Glutamatergic neuron (in vitro differentiated cells): ENCODE measurements around the gene KLHL2. TPM values are rescaled to one million over a fixed set of nuclear protein-coding genes. Genes with fewer than 3 reads are reported as not detected.

Source experiments
- DNase-seq: peaks from one replicate; pipeline ENCODE4 v3.0.0; 2022
- H3K27ac Mint-ChIP-seq: one replicate; pipeline ENCODE4 v1.8.0; 2020; ENCODE audit warnings: mild to moderate bottlenecking, mixed read lengths, inconsistent platforms; ENCODE audit not compliant: unreplicated experiment
- H3K27me3 Mint-ChIP-seq: one replicate; pipeline ENCODE4 v1.8.0; 2020; ENCODE audit warnings: mild to moderate bottlenecking, moderate library complexity, mixed read lengths, inconsistent platforms; ENCODE audit not compliant: unreplicated experiment
- H3K36me3 Mint-ChIP-seq: one replicate; pipeline ENCODE4 v1.8.0; 2020; ENCODE audit warnings: mild to moderate bottlenecking, mixed read lengths, inconsistent platforms; ENCODE audit not compliant: unreplicated experiment
- H3K4me1 Mint-ChIP-seq: one replicate; pipeline ENCODE4 v1.8.0; 2020; ENCODE audit warnings: mild to moderate bottlenecking, low read depth, mixed read lengths, inconsistent platforms; ENCODE audit not compliant: unreplicated experiment
- H3K4me3 Mint-ChIP-seq: one replicate; pipeline ENCODE4 v1.8.0; 2020; ENCODE audit warnings: mild to moderate bottlenecking, mixed read lengths, inconsistent platforms; ENCODE audit not compliant: unreplicated experiment
- H3K9me3 Mint-ChIP-seq: one replicate; pipeline ENCODE4 v1.8.0; 2020; ENCODE audit warnings: mild to moderate bottlenecking, moderate library complexity, mixed read lengths, inconsistent platforms; ENCODE audit not compliant: unreplicated experiment
- CTCF ChIP-seq: fragments of 200-600 bp; sonication (generic); IDR thresholded peaks from one replicate; pipeline ENCODE4 v1.5.0; 2021; ENCODE audit not compliant: partially characterized antibody, unreplicated experiment
- total RNA-seq: library from RNA; stranded (reverse); fragmentation: NEBNext Ultra II Directional; extraction: Animal tissue kit (Norgen Biotek cat#: 25700); gene quantifications from one replicate; pipeline ENCODE4 v1.2.1, GENCODE V29; 2021; ENCODE audit not compliant: unreplicated experiment

KLHL2 gene
- total RNA-seq, 1 donor from 2014 or later = 19.7 TPM

DNA sequence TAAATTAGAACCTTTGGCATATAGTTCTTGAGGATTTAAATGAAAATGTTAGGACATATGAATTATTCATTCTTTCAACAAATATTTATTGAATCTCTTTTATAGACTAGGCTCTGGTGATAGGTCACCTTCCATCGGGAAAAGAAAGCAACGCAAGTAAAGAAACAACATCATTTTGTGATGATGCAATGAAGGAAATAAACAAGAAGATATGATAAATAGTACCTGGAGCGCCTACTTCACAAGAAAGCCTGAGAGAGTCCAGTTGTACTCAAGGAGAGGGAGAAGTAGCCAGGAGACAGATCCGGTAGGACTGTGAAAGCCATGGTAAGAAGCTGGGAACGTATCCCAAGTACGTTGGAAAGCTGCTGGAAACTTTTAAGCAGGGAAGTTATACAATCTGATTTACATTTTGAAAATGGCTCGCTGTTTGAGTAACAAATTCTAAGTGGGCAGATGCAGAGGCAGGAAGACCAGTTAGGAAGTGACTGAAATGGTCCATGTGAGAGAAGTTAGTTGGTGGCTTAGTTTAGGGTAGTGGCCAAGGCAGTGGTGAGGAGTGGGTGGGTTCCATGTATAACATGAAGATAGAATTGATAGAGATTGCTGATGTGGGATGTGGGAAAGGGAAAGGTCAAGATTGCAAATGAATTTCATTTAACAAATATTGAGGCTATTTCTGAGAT, 153.8 kb downstream of the KLHL2 start:
- no peak for TF ChIP-seq CTCF
- no peak overlapping the region for H3K27ac Mint-ChIP-seq

GRCh38 chr4:165361810-165362209, 154.4 kb downstream of the KLHL2 start:
- Mint-ChIP-seq H3K4me1 (peaks cover 12% of the 10 kb centered on the region), H3K36me3 (no peaks in the 10 kb centered on the region), H3K4me3 (no peak overlapping the region), H3K9me3 (no peaks in the 10 kb centered on the region), H3K27me3 (no peaks in the 10 kb centered on the region), H3K27ac (no peak overlapping the region)
- DNase-seq = no peak
- no peak for TF ChIP-seq CTCF

More for the DNA sequence above, 153.8 kb downstream of the KLHL2 start:
- DNase-seq = no peak
- Mint-ChIP-seq H3K4me3 (no peak overlapping the region), H3K4me1 (peaks cover 12% of the 10 kb centered on the region), H3K36me3 (no peaks in the 10 kb centered on the region), H3K9me3 (no peaks in the 10 kb centered on the region), H3K27me3 (no peaks in the 10 kb centered on the region)

GRCh38 chr4:165364452-165365080, 157.2 kb downstream of the KLHL2 start:
- no peak for TF ChIP-seq CTCF
- H3K9me3 Mint-ChIP-seq = no peaks in the 10 kb centered on the region
- no peaks in the 10 kb centered on the region for H3K36me3 Mint-ChIP-seq
- no peak overlapping the region for H3K4me3 Mint-ChIP-seq
- no peak for DNase-seq
- H3K27me3 Mint-ChIP-seq = no peaks in the 10 kb centered on the region
- H3K4me1 Mint-ChIP-seq = no peaks in the 10 kb centered on the region
- no peak overlapping the region for H3K27ac Mint-ChIP-seq

- Mint-ChIP-seq H3K27me3 (no peaks in the 10 kb centered on the region), H3K4me1 (no peaks in the 10 kb centered on the region), H3K27ac (no peak overlapping the region), H3K4me3 (no peak overlapping the region), H3K9me3 (no peaks in the 10 kb centered on the region), H3K36me3 (no peaks in the 10 kb centered on the region)
- DNase-seq = no peak
- no peak for TF ChIP-seq CTCF
Measured at GRCh38 chr4:165367040-165367439, 159.7 kb downstream of the KLHL2 start.

DNA sequence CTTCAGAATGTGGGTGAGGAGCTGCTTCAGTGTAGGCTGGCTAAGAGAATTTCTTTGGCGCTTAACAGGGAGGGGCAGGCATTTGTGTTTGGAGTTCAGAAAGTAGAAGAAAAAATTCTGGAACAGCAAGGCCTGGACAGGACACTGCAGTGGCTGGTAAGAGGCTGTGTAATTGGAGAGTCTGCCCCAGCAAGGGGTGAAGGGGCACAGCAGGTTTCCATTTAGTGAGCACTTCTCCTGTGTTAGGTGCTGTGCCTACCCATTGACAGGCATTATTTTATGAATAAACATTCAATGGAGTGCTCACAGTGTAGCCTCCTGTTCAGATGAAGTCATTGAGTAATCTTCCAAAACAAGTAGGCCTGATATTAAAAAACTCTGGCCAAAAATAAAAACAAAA, 160.8 kb downstream of the KLHL2 start:
- Mint-ChIP-seq H3K27ac (no peak overlapping the region), H3K27me3 (no peaks in the 10 kb centered on the region)

More for the DNA sequence above, 160.8 kb downstream of the KLHL2 start:
- no peaks in the 10 kb centered on the region for H3K4me1 Mint-ChIP-seq
- no peaks in the 10 kb centered on the region for H3K9me3 Mint-ChIP-seq
- no peaks in the 10 kb centered on the region for H3K36me3 Mint-ChIP-seq
- DNase-seq = no peak
- no peak for TF ChIP-seq CTCF
- H3K4me3 Mint-ChIP-seq = no peak overlapping the region
